ENCODE data around the gene ADCY7.

Gene ADCY7

DNA sequence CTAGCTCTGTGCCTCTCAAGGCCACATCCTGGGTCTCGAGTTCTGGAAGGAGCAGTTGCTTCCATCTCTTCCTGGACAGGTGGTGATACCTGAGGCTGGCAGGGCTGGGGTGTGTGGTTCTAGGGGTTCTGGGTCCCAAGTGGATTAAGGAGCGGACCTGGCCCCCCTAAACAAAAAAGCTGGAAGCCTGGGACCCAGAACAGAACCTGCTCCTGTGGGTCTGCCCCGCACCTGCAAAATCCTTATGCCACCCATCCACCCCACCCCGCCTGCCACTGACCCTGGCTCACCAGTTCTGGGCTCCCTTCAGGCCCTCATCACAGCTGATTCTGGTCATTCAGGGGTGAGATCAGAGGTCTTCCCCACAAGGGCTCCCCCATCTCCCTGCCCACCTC is 44.8 kb downstream of the ADCY7 start:
- CTCF ChIA-PET: interaction anchor here (1.8 kb wide), 1 partner anchor 16 kb away, joined by 5 read pairs; no protein-coding TSS in a partner anchor
- no peak for DNase-seq (ENCODE audit: extremely low spot score)
- POLR2A ChIA-PET: no interaction called here
- TF ChIP-seq ARNT (IDR thresholded peaks at IDR 0.05): no peak
- no peak for TF ChIP-seq CTBP1 (IDR thresholded peaks at IDR 0.05; ENCODE audit: borderline replicate concordance)

DNA sequence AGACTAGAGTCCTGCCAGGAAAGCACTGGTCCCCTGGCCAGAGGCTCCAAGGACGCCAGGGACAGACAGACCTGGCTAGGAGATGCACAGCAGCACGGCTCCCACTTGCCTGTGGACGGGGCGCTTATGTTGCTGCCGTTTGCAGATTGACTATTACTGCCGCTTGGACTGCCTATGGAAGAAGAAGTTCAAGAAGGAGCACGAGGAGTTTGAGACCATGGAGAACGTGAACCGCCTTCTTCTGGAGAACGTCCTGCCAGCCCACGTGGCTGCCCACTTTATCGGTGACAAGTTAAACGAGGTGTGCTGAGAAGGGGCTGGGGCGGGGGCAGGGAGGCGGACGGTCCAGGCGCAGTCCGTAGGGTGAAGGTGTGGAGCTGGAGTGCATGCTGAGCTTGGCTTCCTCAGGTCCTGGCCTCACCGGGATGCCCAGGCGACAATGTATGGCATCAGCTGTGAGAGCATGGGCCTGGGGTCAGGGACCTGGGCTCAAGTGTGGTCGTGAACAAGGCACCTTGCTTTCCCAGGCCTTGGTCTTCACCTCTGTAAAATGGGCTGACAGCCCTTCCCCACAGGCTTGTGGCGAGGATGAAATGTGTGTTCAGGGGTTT is 45.6 kb downstream of the ADCY7 start:
- CTCF ChIA-PET: no interaction called here
- TF ChIP-seq LEF1 (IDR thresholded peaks at IDR 0.05; ENCODE audit: borderline replicate concordance): no peak
- TF ChIP-seq SUZ12 (IDR thresholded peaks at IDR 0.05): no peak
- TF ChIP-seq ZNF384 (IDR thresholded peaks at IDR 0.05): no peak
- TF ChIP-seq TARDBP (IDR thresholded peaks at IDR 0.05): no peak
- no peak for TF ChIP-seq ELF4 (IDR thresholded peaks at IDR 0.05)
- no peak for TF ChIP-seq FOXK2 (IDR thresholded peaks at IDR 0.05)
- no peak for TF ChIP-seq ARNT (IDR thresholded peaks at IDR 0.05)
- no peak for TF ChIP-seq HDGF (IDR thresholded peaks at IDR 0.05; ENCODE audit: borderline replicate concordance)
- no peak for TF ChIP-seq FOXA1 (IDR thresholded peaks at IDR 0.05)
- no peak for TF ChIP-seq CTBP1 (IDR thresholded peaks at IDR 0.05; ENCODE audit: borderline replicate concordance)
- TF ChIP-seq L3MBTL2 (conservative IDR thresholded peaks at IDR 0.05): no peak
- TF ChIP-seq, protein P1, sequence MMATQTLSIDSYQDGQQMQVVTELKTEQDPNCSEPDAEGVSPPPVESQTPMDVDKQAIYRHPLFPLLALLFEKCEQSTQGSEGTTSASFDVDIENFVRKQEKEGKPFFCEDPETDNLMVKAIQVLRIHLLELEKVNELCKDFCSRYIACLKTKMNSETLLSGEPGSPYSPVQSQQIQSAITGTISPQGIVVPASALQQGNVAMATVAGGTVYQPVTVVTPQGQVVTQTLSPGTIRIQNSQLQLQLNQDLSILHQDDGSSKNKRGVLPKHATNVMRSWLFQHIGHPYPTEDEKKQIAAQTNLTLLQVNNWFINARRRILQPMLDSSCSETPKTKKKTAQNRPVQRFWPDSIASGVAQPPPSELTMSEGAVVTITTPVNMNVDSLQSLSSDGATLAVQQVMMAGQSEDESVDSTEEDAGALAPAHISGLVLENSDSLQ (IDR thresholded peaks at IDR 0.05): no peak
- TF ChIP-seq BHLHE40 (IDR thresholded peaks at IDR 0.05; ENCODE audit: borderline replicate concordance): no peak
- TF ChIP-seq NFRKB (IDR thresholded peaks at IDR 0.05): no peak
- no peak for TF ChIP-seq SP1 (IDR thresholded peaks at IDR 0.05)
- POLR2A ChIA-PET: no interaction called here
- DNase-seq (ENCODE audit: extremely low spot score): no peak

DNA sequence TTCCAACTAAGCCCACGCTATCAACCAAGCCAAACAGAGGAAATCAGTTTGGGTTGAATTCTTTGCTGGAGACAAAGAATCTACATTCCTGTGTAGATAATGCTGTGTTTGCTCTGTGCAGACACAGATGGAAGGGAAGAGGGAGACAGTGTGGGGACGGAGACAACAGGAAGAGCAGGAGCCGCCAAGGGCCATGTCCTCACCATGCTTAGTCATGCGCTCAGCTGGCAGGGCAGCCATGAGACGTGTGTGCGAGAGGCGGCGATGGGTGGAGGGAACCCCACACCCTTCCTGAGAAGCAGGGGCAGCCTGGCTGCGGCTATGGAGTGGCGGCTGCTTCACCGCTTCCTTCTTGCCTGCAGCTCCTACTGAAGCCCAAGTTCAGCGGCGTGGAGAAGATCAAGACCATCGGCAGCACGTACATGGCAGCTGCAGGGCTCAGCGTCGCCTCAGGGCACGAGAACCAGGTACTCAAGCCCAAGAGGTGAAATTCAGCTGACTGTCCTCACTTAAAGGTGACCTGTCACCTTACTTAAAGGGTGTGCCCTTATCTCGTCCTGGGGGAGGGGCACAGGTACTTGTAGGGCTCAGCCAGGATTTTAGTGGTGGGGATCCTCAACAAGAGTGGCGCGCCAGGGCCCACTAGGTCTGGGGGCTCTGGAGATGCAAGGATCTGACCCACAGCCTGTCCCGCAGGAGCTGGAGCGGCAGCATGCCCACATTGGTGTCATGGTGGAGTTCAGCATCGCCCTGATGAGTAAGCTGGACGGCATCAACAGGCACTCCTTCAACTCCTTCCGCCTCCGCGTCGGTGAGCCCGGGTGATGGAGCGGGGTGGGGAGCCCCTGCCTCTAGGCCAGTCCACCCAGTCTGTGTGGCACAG is 47.5 kb downstream of the ADCY7 start:
- ChIA-PET POLR2A (no interaction called here), CTCF (no interaction called here)
- no peak for DNase-seq (ENCODE audit: extremely low spot score)
- TF ChIP-seq LEF1 (IDR thresholded peaks at IDR 0.05; ENCODE audit: borderline replicate concordance) (no peak), TARDBP (IDR thresholded peaks at IDR 0.05) (no peak), SP1 (IDR thresholded peaks at IDR 0.05) (no peak)

DNA sequence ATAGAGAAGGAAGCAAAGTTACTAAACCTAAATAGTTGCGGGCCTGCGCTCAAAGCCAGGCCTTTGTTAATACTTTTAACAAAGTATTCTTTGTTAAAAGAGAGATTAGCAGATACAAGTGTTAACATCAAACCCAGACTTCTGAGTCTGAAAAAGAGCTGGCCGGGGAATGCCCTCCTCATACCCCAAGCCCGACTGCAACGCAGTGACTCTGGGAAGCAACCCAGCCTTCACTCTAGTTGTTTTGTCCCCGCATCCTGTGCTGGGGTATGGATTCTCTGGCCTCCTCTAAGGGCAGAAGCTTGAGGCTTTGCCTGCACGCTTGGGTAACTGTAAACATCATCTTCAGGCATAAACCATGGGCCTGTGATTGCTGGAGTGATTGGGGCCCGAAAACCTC is 48.3 kb downstream of the ADCY7 start:
- POLR2A ChIA-PET: no interaction called here
- TF ChIP-seq TARDBP (IDR thresholded peaks at IDR 0.05) (no peak), HDGF (IDR thresholded peaks at IDR 0.05; ENCODE audit: borderline replicate concordance) (no peak), FOXK2 (IDR thresholded peaks at IDR 0.05) (no peak), FOXM1 (IDR thresholded peaks at IDR 0.05; ENCODE audit: borderline replicate concordance) (no peak), ARNT (IDR thresholded peaks at IDR 0.05) (no peak), SUZ12 (IDR thresholded peaks at IDR 0.05) (no peak), NFRKB (IDR thresholded peaks at IDR 0.05) (no peak), ZNF384 (IDR thresholded peaks at IDR 0.05) (no peak), ELF4 (IDR thresholded peaks at IDR 0.05) (no peak), FOXA1 (IDR thresholded peaks at IDR 0.05) (no peak), BHLHE40 (IDR thresholded peaks at IDR 0.05; ENCODE audit: borderline replicate concordance) (no peak), LEF1 (IDR thresholded peaks at IDR 0.05; ENCODE audit: borderline replicate concordance) (no peak), SP1 (IDR thresholded peaks at IDR 0.05) (no peak), L3MBTL2 (conservative IDR thresholded peaks at IDR 0.05) (no peak), CTBP1 (IDR thresholded peaks at IDR 0.05; ENCODE audit: borderline replicate concordance) (no peak)
- TF ChIP-seq, protein P1 (IDR thresholded peaks at IDR 0.05): no peak
- DNase-seq (ENCODE audit: extremely low spot score): no peak
- CTCF ChIA-PET: no interaction called here

DNA sequence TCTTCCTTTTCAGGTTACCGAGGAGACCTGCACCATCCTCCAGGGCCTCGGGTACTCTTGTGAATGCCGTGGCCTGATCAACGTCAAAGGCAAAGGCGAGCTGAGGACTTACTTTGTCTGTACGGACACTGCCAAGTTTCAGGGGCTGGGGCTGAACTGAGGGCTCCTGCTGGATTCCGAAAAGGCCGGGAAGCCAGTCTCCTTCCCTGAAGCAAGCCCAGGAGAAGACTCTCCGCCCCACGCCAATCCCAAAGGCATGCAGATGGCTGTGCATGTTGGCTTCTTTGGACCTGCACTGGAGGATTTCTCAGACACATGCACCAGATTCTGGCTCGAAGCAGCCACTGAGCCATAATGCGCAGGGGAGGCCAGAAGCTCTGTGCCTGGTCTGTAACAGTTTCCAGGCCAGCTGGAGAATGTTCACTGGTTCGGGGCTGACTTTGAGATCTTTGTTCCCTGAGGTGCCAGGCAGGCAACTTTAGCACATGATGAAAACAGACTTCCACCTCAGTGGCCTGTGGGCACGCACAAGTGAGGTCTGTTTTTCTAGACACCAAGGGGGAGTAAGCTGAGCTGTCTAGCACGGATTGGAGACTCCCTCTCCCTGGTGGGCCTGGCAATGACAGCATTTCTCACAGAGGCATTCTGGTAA is 49.1 kb downstream of the ADCY7 start:
- TF ChIP-seq FOXA1 (IDR thresholded peaks at IDR 0.05): no peak
- TF ChIP-seq TARDBP (IDR thresholded peaks at IDR 0.05): no peak
- TF ChIP-seq SUZ12 (IDR thresholded peaks at IDR 0.05): no peak
- no peak for TF ChIP-seq FOXK2 (IDR thresholded peaks at IDR 0.05)
- no peak for TF ChIP-seq SP1 (IDR thresholded peaks at IDR 0.05)
- no peak for TF ChIP-seq ELF4 (IDR thresholded peaks at IDR 0.05)
- TF ChIP-seq ARNT (IDR thresholded peaks at IDR 0.05): no peak
- no peak for TF ChIP-seq LEF1 (IDR thresholded peaks at IDR 0.05; ENCODE audit: borderline replicate concordance)
- TF ChIP-seq ZNF384 (IDR thresholded peaks at IDR 0.05): no peak
- no peak for DNase-seq (ENCODE audit: extremely low spot score)
- ChIA-PET POLR2A (no interaction called here), CTCF (interaction anchor here (0.6 kb wide), 1 partner anchor 102 kb away, joined by 3 read pairs; no protein-coding TSS in a partner anchor)

DNA sequence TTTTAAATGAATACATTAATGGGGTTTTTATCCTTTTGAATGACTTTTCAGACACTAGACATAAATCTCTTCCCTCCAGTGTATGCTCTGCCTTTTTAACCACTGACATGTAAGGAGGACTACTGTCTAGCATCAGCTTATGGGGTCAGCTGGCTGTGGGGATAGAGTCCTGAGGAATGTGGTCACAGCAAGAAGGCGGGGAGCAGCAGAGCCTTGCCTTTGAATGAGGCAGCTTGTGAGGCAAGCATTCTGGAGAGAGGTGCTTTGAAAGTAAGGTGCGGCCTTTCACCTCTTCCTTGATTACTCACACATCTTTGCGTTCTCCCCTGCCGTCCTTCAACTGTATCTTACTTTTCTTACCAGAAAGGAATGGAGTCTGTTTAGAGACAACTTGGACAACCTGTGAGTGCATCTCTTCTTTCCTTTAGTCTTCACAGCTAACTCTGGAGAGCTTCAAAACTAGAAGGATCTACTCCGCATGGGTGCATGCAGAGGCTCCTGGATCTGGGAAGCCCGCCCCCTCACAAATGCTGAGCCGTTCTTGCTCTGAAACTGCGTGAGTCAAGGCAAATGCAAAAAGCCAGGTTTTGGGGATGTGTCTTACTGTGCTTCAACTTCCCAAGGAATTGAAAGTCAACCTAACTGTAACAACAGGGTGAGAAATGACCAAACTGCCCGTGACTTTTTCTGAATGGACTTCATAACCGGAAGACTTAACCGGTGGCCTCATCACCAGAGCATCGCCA is 49.9 kb downstream of the ADCY7 start:
- no peak for DNase-seq (ENCODE audit: extremely low spot score)
- TF ChIP-seq LEF1 (IDR thresholded peaks at IDR 0.05; ENCODE audit: borderline replicate concordance) (no peak), ZNF384 (IDR thresholded peaks at IDR 0.05) (no peak), NFRKB (IDR thresholded peaks at IDR 0.05) (no peak), FOXM1 (IDR thresholded peaks at IDR 0.05; ENCODE audit: borderline replicate concordance) (no peak), L3MBTL2 (conservative IDR thresholded peaks at IDR 0.05) (no peak), SP1 (IDR thresholded peaks at IDR 0.05) (no peak), TARDBP (IDR thresholded peaks at IDR 0.05) (no peak), ELF4 (IDR thresholded peaks at IDR 0.05) (no peak), HDGF (IDR thresholded peaks at IDR 0.05; ENCODE audit: borderline replicate concordance) (no peak)
- CTCF ChIA-PET: no interaction called here
- POLR2A ChIA-PET: no interaction called here
